AG09309 (cell line): ENCODE measurements around the gene CPLX1.

Source experiments
- DNase-seq: peaks from one replicate; pipeline ENCODE4 v3.0.0-alpha.2; 2010; ENCODE audit warnings: low read depth
- H3K4me3 ChIP-seq: 2 replicates; pipeline ENCODE4 v1.5.1; 2011; ENCODE audit warnings: mild to moderate bottlenecking, low read depth, low read length, moderate library complexity; ENCODE audit not compliant: control insufficient read depth
- TF ChIP-seq, protein P1 (sequence below): IDR thresholded peaks from 2 replicates; pipeline ENCODE4 v1.5.1; 2011; ENCODE audit warnings: mild to moderate bottlenecking, low read depth, low read length, inconsistent platforms; ENCODE audit not compliant: insufficient read depth, control insufficient read depth; ENCODE audit errors: missing control alignments

CPLX1 gene

DNA sequence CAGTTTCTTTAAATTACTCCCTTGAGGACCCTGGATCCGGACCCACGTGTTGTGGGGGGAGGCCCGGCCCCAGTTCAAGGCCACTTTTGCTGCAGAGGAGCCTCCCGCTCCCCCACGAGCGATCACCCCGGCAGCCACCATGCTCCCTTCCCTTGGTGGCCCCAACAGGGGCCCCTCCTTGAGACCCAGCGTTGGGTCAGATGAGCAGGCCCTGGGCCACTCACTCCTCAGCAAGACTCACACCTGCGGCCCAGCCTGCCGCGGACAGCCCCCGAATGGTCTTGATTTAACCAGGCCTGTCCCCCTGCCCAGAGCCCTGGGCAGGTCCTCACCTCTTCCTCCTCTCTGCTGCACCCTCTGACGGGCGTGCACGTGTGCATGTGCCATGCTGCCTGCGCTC is 4.3 kb downstream of the CPLX1 start:
- DNase-seq: no peak
- TF ChIP-seq, protein P1, sequence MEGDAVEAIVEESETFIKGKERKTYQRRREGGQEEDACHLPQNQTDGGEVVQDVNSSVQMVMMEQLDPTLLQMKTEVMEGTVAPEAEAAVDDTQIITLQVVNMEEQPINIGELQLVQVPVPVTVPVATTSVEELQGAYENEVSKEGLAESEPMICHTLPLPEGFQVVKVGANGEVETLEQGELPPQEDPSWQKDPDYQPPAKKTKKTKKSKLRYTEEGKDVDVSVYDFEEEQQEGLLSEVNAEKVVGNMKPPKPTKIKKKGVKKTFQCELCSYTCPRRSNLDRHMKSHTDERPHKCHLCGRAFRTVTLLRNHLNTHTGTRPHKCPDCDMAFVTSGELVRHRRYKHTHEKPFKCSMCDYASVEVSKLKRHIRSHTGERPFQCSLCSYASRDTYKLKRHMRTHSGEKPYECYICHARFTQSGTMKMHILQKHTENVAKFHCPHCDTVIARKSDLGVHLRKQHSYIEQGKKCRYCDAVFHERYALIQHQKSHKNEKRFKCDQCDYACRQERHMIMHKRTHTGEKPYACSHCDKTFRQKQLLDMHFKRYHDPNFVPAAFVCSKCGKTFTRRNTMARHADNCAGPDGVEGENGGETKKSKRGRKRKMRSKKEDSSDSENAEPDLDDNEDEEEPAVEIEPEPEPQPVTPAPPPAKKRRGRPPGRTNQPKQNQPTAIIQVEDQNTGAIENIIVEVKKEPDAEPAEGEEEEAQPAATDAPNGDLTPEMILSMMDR: no peak
- H3K4me3 ChIP-seq: no peak overlapping the region

- H3K4me3 ChIP-seq: no peak overlapping the region
- TF ChIP-seq, protein P1: no peak
- no peak for DNase-seq
Observed at GRCh38 chr4:821181-821591, 4.7 kb downstream of the CPLX1 start.

- DNase-seq: no peak
Observed at GRCh38 chr4:820230-821172, 5.4 kb downstream of the CPLX1 start.

GRCh38 chr4:819401-820229 is 6.3 kb downstream of the CPLX1 start:
- TF ChIP-seq, protein P1: no peak
- DNase-seq: no peak
- no peak overlapping the region for H3K4me3 ChIP-seq

More at GRCh38 chr4:820230-821172, 5.4 kb downstream of the CPLX1 start:
- H3K4me3 ChIP-seq: no peak overlapping the region
- TF ChIP-seq, protein P1: no peak

DNA sequence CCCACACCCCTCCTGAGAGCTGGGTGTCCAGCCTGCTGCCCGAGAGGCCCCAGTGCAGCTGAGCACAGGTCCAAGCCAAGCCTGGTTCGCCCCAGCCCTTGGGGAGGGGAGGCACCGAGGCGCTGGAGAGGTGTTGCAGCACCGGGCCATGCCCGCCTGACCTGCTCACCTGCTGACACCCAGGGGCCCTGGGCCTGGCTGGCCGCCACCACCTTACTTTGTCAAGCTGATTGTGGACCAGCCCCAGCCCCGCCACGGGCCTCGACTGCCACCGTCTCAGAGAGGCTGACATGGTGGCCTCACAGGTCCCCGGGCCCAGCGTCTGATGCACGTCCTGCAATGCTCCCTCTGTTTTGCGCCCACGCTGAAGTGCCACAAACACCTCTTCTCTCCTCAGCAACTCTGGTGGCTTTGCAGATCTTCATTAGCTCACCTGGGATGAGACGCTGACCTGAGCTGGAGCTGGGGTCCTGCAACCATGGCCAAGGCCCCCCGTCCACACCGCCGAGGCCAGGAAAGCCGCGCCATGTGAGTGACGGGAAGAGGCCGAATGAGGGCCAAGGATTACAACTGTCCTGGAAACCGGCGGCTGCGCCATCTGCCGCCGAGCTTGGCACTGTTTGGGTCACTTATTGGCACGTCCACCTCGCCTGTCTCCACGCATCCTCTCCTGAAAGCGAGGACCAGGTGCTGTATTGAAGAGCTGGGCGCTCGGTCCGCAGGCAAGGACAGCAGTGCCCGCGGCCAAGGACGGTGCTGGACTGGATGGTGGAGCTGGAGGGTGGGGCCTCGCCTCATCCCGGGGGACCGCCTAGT is 7.6 kb downstream of the CPLX1 start:
- no peak for DNase-seq
- TF ChIP-seq, protein P1: no peak
- H3K4me3 ChIP-seq: no peak overlapping the region
